ACC112 (cell line): ENCODE measurements around the gene TRIM69.
A peak's percentile ranks its signal among the peaks of the same experiment; 100 is the strongest.
"Not testable (repeated sequence)": the region's sequence is repeated elsewhere in the genome, so short reads cannot be mapped to it uniquely, and the experiment has no call there.

Experiments used
- H2AFZ ChIP-seq: fragments of 200-600 bp; sonication (generic); one replicate; pipeline ENCODE4 v1.6.0; 2017; ENCODE audit warnings: antibody characterized with exemption, low read length; ENCODE audit not compliant: unreplicated experiment
- H3K27ac ChIP-seq: fragments of 200-600 bp; sonication (generic); 2 replicates; pipeline ENCODE4 v1.5.1; 2014; ENCODE audit warnings: low read depth, mild to moderate bottlenecking, antibody characterized with exemption, low read length, moderate library complexity
- H3K27me3 ChIP-seq: fragments of 200-600 bp; sonication (generic); 2 replicates; pipeline ENCODE4 v1.6.1; 2014; ENCODE audit warnings: mild to moderate bottlenecking, antibody characterized with exemption, low read length, moderate library complexity, mixed read lengths; ENCODE audit not compliant: insufficient read depth
- H3K36me3 ChIP-seq: fragments of 200-600 bp; sonication (generic); 2 replicates; pipeline ENCODE4 v1.6.1; 2016; ENCODE audit warnings: mild to moderate bottlenecking, antibody characterized with exemption, low read length, moderate library complexity, mixed read lengths; ENCODE audit not compliant: insufficient read depth
- H3K4me1 ChIP-seq: fragments of 200-600 bp; sonication (generic); one replicate; pipeline ENCODE4 v1.6.1; 2016; ENCODE audit warnings: low read length, mixed read lengths; ENCODE audit not compliant: insufficient read depth, unreplicated experiment, control insufficient read depth
- H3K4me3 ChIP-seq: fragments of 200-600 bp; sonication (generic); 2 replicates; pipeline ENCODE4 v1.5.1; 2014; ENCODE audit warnings: mild to moderate bottlenecking, low read depth, low read length
- H3K79me2 ChIP-seq: fragments of 200-600 bp; sonication (generic); one replicate; pipeline ENCODE4 v1.6.0; 2016; ENCODE audit warnings: low read length; ENCODE audit not compliant: control insufficient read depth, unreplicated experiment, insufficient read depth

The TRIM69 gene

GRCh38 chr15:44727485-44728231 lies 8.7 kb upstream of the TRIM69 start:
- Histone ChIP-seq H2AFZ (no peak overlapping the region), H3K79me2 (peaks cover 29% of the 10 kb centered on the region), H3K27me3 (no peaks in the 10 kb centered on the region), H3K4me1 (peaks cover 33% of the 10 kb centered on the region), H3K36me3 (peaks cover 11% of the 10 kb centered on the region), H3K4me3 (peak overlapping the region; percentile 13; the same call in 1 of the 2 replicates), H3K27ac (peak overlapping the region; percentile 88)

- not testable (repeated sequence) for H3K27me3 ChIP-seq, H2AFZ ChIP-seq
- H3K79me2 ChIP-seq, result peaks cover 29% of the 10 kb centered on the region
- peak overlapping the region; percentile 83 for H3K4me3 ChIP-seq
- peak overlapping the region; percentile 88 for H3K27ac ChIP-seq
- H3K36me3 ChIP-seq, result peaks cover 11% of the 10 kb centered on the region
- peaks cover 33% of the 10 kb centered on the region for H3K4me1 ChIP-seq
These were observed 8.1 kb upstream of the TRIM69 start for GRCh38 chr15:44728232-44728575.

GRCh38 chr15:44728576-44729407 lies 7.5 kb upstream of the TRIM69 start:
- Histone ChIP-seq H3K27me3 (no peaks in the 10 kb centered on the region), H3K4me1 (peaks cover 33% of the 10 kb centered on the region), H3K27ac (peak overlapping the region; percentile 88), H3K36me3 (peaks cover 11% of the 10 kb centered on the region), H2AFZ (peak overlapping the region; percentile 19), H3K79me2 (peaks cover 29% of the 10 kb centered on the region), H3K4me3 (peak overlapping the region; percentile 83)

- H3K27me3 ChIP-seq, result no peaks in the 10 kb centered on the region
- peaks cover 36% of the 10 kb centered on the region for H3K4me1 ChIP-seq
- peak overlapping the region; percentile 88 for H3K27ac ChIP-seq
- H3K4me3 ChIP-seq, result peak overlapping the region; percentile 83
- H3K79me2 ChIP-seq, result peaks cover 29% of the 10 kb centered on the region
- peaks cover 11% of the 10 kb centered on the region for H3K36me3 ChIP-seq
- peak overlapping the region; percentile 19 for H2AFZ ChIP-seq
These were observed 6.8 kb upstream of the TRIM69 start for GRCh38 chr15:44729408-44730127.

GRCh38 chr15:44734839-44735481 lies 1.4 kb upstream of the TRIM69 start:
- Histone ChIP-seq H3K27me3 (no peaks in the 10 kb centered on the region), H3K4me1 (peaks cover 40% of the 10 kb centered on the region), H3K79me2 (peaks cover 16% of the 10 kb centered on the region), H2AFZ (no peak overlapping the region), H3K27ac (peak overlapping the region; percentile 45), H3K36me3 (peaks cover 11% of the 10 kb centered on the region), H3K4me3 (peak overlapping the region; percentile 33; the same call in 1 of the 2 replicates)

- H3K4me3 ChIP-seq, result no peak overlapping the region
- peak overlapping the region; percentile 45 for H3K27ac ChIP-seq
- no peaks in the 10 kb centered on the region for H3K27me3 ChIP-seq
- H3K4me1 ChIP-seq, result peaks cover 38% of the 10 kb centered on the region
- peak overlapping the region; percentile 58 for H2AFZ ChIP-seq
- peaks cover 9% of the 10 kb centered on the region for H3K79me2 ChIP-seq
- peaks cover 11% of the 10 kb centered on the region for H3K36me3 ChIP-seq
These were observed 697 bp upstream of the TRIM69 start for GRCh38 chr15:44735482-44736180.

GRCh38 chr15:44738340-44738984 lies 2.1 kb downstream of the TRIM69 start:
- Histone ChIP-seq H3K27me3 (no peaks in the 10 kb centered on the region), H3K4me1 (peaks cover 28% of the 10 kb centered on the region), H3K36me3 (no peaks in the 10 kb centered on the region), H3K4me3 (no peak overlapping the region), H3K79me2 (no peaks in the 10 kb centered on the region), H3K27ac (no peak overlapping the region), H2AFZ (no peak overlapping the region)

GRCh38 chr15:44739222-44739847 lies 3.0 kb downstream of the TRIM69 start:
- H3K79me2 ChIP-seq, H3K4me3 ChIP-seq, H3K27ac ChIP-seq, H2AFZ ChIP-seq, H3K36me3 ChIP-seq, H3K27me3 ChIP-seq: not testable (repeated sequence)
- peaks cover 27% of the 10 kb centered on the region for H3K4me1 ChIP-seq

- H2AFZ ChIP-seq, H3K27ac ChIP-seq, H3K36me3 ChIP-seq, H3K27me3 ChIP-seq, H3K79me2 ChIP-seq, H3K4me3 ChIP-seq, H3K4me1 ChIP-seq: not testable (repeated sequence)
These were observed 7.1 kb downstream of the TRIM69 start for GRCh38 chr15:44743454-44743853.
